Endodermal cell (in vitro differentiated cells): ENCODE results near the gene USP6NL. TPM values are rescaled to one million over a fixed set of nuclear protein-coding genes. Genes with fewer than 3 reads are reported as not detected.

Experiments
- DNase-seq: peaks from one replicate; pipeline ENCODE4 v3.0.0-alpha.2; 2017
- H3K27ac ChIP-seq: 2 replicates; pipeline ENCODE4 v1.5.1; 2013; ENCODE audit warnings: mild to moderate bottlenecking, low read depth, low read length, moderate library complexity
- H3K27me3 ChIP-seq: 2 replicates; pipeline ENCODE4 v1.6.1; 2013; ENCODE audit warnings: mild to moderate bottlenecking, low read length, moderate library complexity; ENCODE audit not compliant: insufficient read depth, control insufficient read depth, poor library complexity, severe bottlenecking
- H3K36me3 ChIP-seq: 2 replicates; pipeline ENCODE4 v1.7.0; 2013; ENCODE audit warnings: mild to moderate bottlenecking, low read length, moderate library complexity; ENCODE audit not compliant: control insufficient read depth, insufficient read depth
- H3K4me1 ChIP-seq: one replicate; pipeline ENCODE4 v1.7.0; 2013; ENCODE audit warnings: low read length; ENCODE audit not compliant: control insufficient read depth, insufficient read depth
- H3K4me3 ChIP-seq: 2 replicates; pipeline ENCODE4 v1.5.1; 2013; ENCODE audit warnings: mild to moderate bottlenecking, low read length, moderate library complexity
- H3K9ac ChIP-seq: 2 replicates; pipeline ENCODE4 v1.6.1; 2013; ENCODE audit warnings: mild to moderate bottlenecking, low read length, moderate library complexity; ENCODE audit not compliant: poor library complexity, severe bottlenecking; ENCODE audit errors: extremely low read depth
- H3K9me3 ChIP-seq: 2 replicates; pipeline ENCODE4 v1.6.1; 2013; ENCODE audit warnings: mild to moderate bottlenecking, low read length, moderate library complexity; ENCODE audit not compliant: control insufficient read depth
- H3K27ac Mint-ChIP-seq: 2 replicates; pipeline ENCODE4 v1.8.0; 2020; ENCODE audit warnings: mixed read lengths
- H3K27me3 Mint-ChIP-seq: 2 replicates; pipeline ENCODE4 v1.8.0; 2021; ENCODE audit warnings: mild to moderate bottlenecking, mixed read lengths; ENCODE audit not compliant: insufficient read depth
- H3K36me3 Mint-ChIP-seq: 2 replicates; pipeline ENCODE4 v1.8.0; 2020; ENCODE audit warnings: low read depth, mixed read lengths
- H3K4me1 Mint-ChIP-seq: 2 replicates; pipeline ENCODE4 v1.8.0; 2020; ENCODE audit warnings: mixed read lengths
- H3K4me3 Mint-ChIP-seq: 2 replicates; pipeline ENCODE4 v1.8.0; 2020; ENCODE audit warnings: mild to moderate bottlenecking, moderate library complexity, mixed read lengths
- H3K9me3 Mint-ChIP-seq: 2 replicates; pipeline ENCODE4 v1.8.0; 2020; ENCODE audit warnings: mild to moderate bottlenecking, mixed read lengths
- WGBS, 2 experiments: methylation state at CpG; one replicate each; pipeline versions ENCODE4 v1.1.5 to v1.1.7; 2013; ENCODE audit warnings: missing lambda C conversion rate in 2 of 2, mixed read lengths in 1 of 2; ENCODE audit not compliant: insufficient coverage in 1 of 2, insufficient read length in 1 of 2; 5-methylcytosine and 5-hydroxymethylcytosine counted together
- total RNA-seq, 2 donors: library from RNA; stranded (reverse); fragmentation: NEBNext Ultra II Directional in 1 of 2; extraction: Animal tissue kit (Norgen Biotek cat#: 25700) in 1 of 2; gene quantifications; 2 replicates in 1 of 2; 3 replicates in 1 of 2; pipeline ENCODE4 v1.2.1, GENCODE V29; 2021
- TF ChIP-seq, protein P1 (sequence below): fragments of 200-600 bp; sonication (generic); conservative IDR thresholded peaks from 2 replicates; pipeline ENCODE4 v1.5.0; 2021; ENCODE audit warnings: antibody characterized with exemption, mild to moderate bottlenecking

USP6NL gene
- total RNA-seq, 2 donors from 2014 or later: 20.6 to 22.9 TPM

- TF ChIP-seq, protein P1, sequence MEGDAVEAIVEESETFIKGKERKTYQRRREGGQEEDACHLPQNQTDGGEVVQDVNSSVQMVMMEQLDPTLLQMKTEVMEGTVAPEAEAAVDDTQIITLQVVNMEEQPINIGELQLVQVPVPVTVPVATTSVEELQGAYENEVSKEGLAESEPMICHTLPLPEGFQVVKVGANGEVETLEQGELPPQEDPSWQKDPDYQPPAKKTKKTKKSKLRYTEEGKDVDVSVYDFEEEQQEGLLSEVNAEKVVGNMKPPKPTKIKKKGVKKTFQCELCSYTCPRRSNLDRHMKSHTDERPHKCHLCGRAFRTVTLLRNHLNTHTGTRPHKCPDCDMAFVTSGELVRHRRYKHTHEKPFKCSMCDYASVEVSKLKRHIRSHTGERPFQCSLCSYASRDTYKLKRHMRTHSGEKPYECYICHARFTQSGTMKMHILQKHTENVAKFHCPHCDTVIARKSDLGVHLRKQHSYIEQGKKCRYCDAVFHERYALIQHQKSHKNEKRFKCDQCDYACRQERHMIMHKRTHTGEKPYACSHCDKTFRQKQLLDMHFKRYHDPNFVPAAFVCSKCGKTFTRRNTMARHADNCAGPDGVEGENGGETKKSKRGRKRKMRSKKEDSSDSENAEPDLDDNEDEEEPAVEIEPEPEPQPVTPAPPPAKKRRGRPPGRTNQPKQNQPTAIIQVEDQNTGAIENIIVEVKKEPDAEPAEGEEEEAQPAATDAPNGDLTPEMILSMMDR: no peak
- Mint-ChIP-seq H3K4me3 (no peak overlapping the region), H3K27me3 (peaks cover 2% of the 10 kb centered on the region), H3K36me3 (no peaks in the 10 kb centered on the region), H3K27ac (no peak overlapping the region), H3K9me3 (peaks cover 23% of the 10 kb centered on the region), H3K4me1 (no peaks in the 10 kb centered on the region)
- H3K4me3 ChIP-seq: no peak overlapping the region
- 95 to 97% methylated on average over 2 of the region's 2 CpGs for WGBS, 2 experiments
- H3K27ac ChIP-seq: no peak overlapping the region
- DNase-seq: no peak
- no peaks in the 10 kb centered on the region for H3K4me1 ChIP-seq
- no peak overlapping the region for H3K9ac ChIP-seq
- no peaks in the 10 kb centered on the region for H3K27me3 ChIP-seq
- H3K36me3 ChIP-seq: no peaks in the 10 kb centered on the region
- peaks cover 14% of the 10 kb centered on the region for H3K9me3 ChIP-seq
These were observed 194.5 kb downstream of the USP6NL start for GRCh38 chr10:11416974-11417373.

- Mint-ChIP-seq H3K4me1 (peaks cover 3% of the 10 kb centered on the region), H3K36me3 (no peaks in the 10 kb centered on the region), H3K9me3 (peaks cover 12% of the 10 kb centered on the region), H3K27ac (no peak overlapping the region), H3K4me3 (no peak overlapping the region), H3K27me3 (peaks cover 5% of the 10 kb centered on the region)
- Histone ChIP-seq H3K4me3 (no peak overlapping the region), H3K36me3 (no peaks in the 10 kb centered on the region), H3K4me1 (no peaks in the 10 kb centered on the region), H3K27me3 (no peaks in the 10 kb centered on the region), H3K9me3 (peaks cover 12% of the 10 kb centered on the region), H3K27ac (no peak overlapping the region), H3K9ac (no peak overlapping the region)
- TF ChIP-seq, protein P1: no peak
- DNase-seq: peak; percentile 30
- WGBS, 2 experiments: 79 to 92% methylated on average over 2 to 5 of the region's 5 CpGs
These were observed 196.4 kb downstream of the USP6NL start for GRCh38 chr10:11415095-11415494.

- TF ChIP-seq, protein P1: no peak
- no peaks in the 10 kb centered on the region for H3K36me3 Mint-ChIP-seq
- H3K4me1 Mint-ChIP-seq: peaks cover 4% of the 10 kb centered on the region
- H3K27me3 ChIP-seq: no peaks in the 10 kb centered on the region
- H3K27me3 Mint-ChIP-seq: peaks cover 6% of the 10 kb centered on the region
- H3K9me3 Mint-ChIP-seq: peaks cover 11% of the 10 kb centered on the region
- peak; percentile 22 for DNase-seq
- H3K36me3 ChIP-seq: no peaks in the 10 kb centered on the region
- 89 to 90% methylated on average over 7 of the region's 7 CpGs for WGBS, 2 experiments
- H3K4me1 ChIP-seq: no peaks in the 10 kb centered on the region
- H3K27ac ChIP-seq: no peak overlapping the region
- no peak overlapping the region for H3K9ac ChIP-seq
- H3K27ac Mint-ChIP-seq: no peak overlapping the region
- H3K9me3 ChIP-seq: peaks cover 7% of the 10 kb centered on the region
- H3K4me3 Mint-ChIP-seq: no peak overlapping the region
- no peak overlapping the region for H3K4me3 ChIP-seq
These were observed 197.0 kb downstream of the USP6NL start for GRCh38 chr10:11414314-11415038.
